Hepatocyte (in vitro differentiated cells): ENCODE results near the gene POLDIP2.

Experiments used
- CTCF ChIP-seq: fragments of 200-600 bp; sonication (generic); IDR thresholded peaks from 2 replicates; pipeline ENCODE4 v1.5.1; 2016; ENCODE audit warnings: antibody characterized with exemption, mild to moderate bottlenecking; ENCODE audit not compliant: poor library complexity
- EZH2 ChIP-seq: fragments of 200-600 bp; sonication (generic); IDR thresholded peaks from 2 replicates; pipeline ENCODE4 v1.6.1; 2016; ENCODE audit warnings: antibody characterized with exemption, mild to moderate bottlenecking, borderline replicate concordance

GRCh38 chr17:28345419-28346198 lies 11.7 kb downstream of the POLDIP2 start:
- TF ChIP-seq CTCF (no peak), EZH2 (no peak)
